GM23338 (cell line): ENCODE measurements around the gene RBM28. TPM values are rescaled to one million over a fixed set of nuclear protein-coding genes. Genes with fewer than 3 reads are reported as not detected.

Experiments
- ATAC-seq: fragments of 200-7000 bp; cut with Tn5 transposase; 3 replicates; pipeline ENCODE4 v1.9.1; 2020
- DNase-seq: peaks from one replicate; pipeline ENCODE4 v3.0.0-alpha.2; 2015; ENCODE audit warnings: low spot score
- H2AFZ ChIP-seq: fragments of 200-600 bp; sonication (generic); 2 replicates; pipeline ENCODE4 v1.8.0; 2016; ENCODE audit warnings: antibody characterized with exemption, mild to moderate bottlenecking, moderate library complexity
- H3F3A ChIP-seq: fragments of 200-600 bp; sonication (generic); replicated peaks from 2 replicates; pipeline ENCODE4 v1.8.0; 2017; ENCODE audit warnings: antibody characterized with exemption, mixed run types, low read depth
- H3K27ac ChIP-seq: fragments of 200-600 bp; sonication (generic); 2 replicates; pipeline ENCODE4 v1.6.1; 2016; ENCODE audit warnings: low read depth
- H3K27me3 ChIP-seq: fragments of 200-600 bp; sonication (generic); 2 replicates; pipeline ENCODE4 v1.8.0; 2016; ENCODE audit warnings: mild to moderate bottlenecking, mixed run types, moderate library complexity; ENCODE audit not compliant: insufficient read depth
- H3K36me3 ChIP-seq: fragments of 200-600 bp; sonication (generic); 2 replicates; pipeline ENCODE4 v1.8.0; 2016; ENCODE audit warnings: mild to moderate bottlenecking; ENCODE audit not compliant: insufficient read depth
- H3K4me1 ChIP-seq: fragments of 200-600 bp; sonication (generic); 2 replicates; pipeline ENCODE4 v1.8.0; 2016; ENCODE audit warnings: mild to moderate bottlenecking, moderate library complexity; ENCODE audit not compliant: insufficient read depth
- H3K4me2 ChIP-seq: fragments of 200-600 bp; sonication (generic); 2 replicates; pipeline ENCODE4 v1.7.1; 2017; ENCODE audit warnings: mixed run types
- H3K4me3 ChIP-seq: fragments of 200-600 bp; sonication (generic); 2 replicates; pipeline ENCODE4 v1.6.1; 2016; ENCODE audit warnings: mixed run types
- H3K79me2 ChIP-seq: fragments of 200-600 bp; sonication (generic); replicated peaks from 2 replicates; pipeline ENCODE4 v1.8.0; 2017; ENCODE audit warnings: mild to moderate bottlenecking; ENCODE audit not compliant: insufficient read depth
- H3K9me2 ChIP-seq: fragments of 200-600 bp; sonication (generic); 2 replicates; pipeline ENCODE4 v1.8.0; 2017; ENCODE audit not compliant: insufficient read depth
- H4K20me1 ChIP-seq: fragments of 200-600 bp; sonication (generic); replicated peaks from 2 replicates; pipeline ENCODE4 v1.8.0; 2017; ENCODE audit warnings: mild to moderate bottlenecking; ENCODE audit not compliant: insufficient read depth
- H3K27ac Mint-ChIP-seq: 2 replicates; pipeline ENCODE4 v1.8.0; 2020; ENCODE audit warnings: inconsistent platforms, mild to moderate bottlenecking, moderate library complexity, mixed read lengths
- H3K27me3 Mint-ChIP-seq: 3 replicates; pipeline ENCODE4 v1.8.0; 2022; ENCODE audit warnings: low read depth, mild to moderate bottlenecking, moderate library complexity, mixed read lengths, inconsistent platforms; ENCODE audit not compliant: insufficient read depth, poor library complexity
- H3K36me3 Mint-ChIP-seq: 3 replicates; pipeline ENCODE4 v1.8.0; 2021; ENCODE audit warnings: low read depth, mild to moderate bottlenecking, inconsistent platforms, moderate library complexity, mixed read lengths
- H3K4me1 Mint-ChIP-seq: 3 replicates; pipeline ENCODE4 v1.8.0; 2020; ENCODE audit warnings: mild to moderate bottlenecking, inconsistent platforms, mixed read lengths
- H3K4me3 Mint-ChIP-seq: 3 replicates; pipeline ENCODE4 v1.8.0; 2021; ENCODE audit warnings: moderate library complexity, mild to moderate bottlenecking, inconsistent platforms, mixed read lengths
- H3K9me3 Mint-ChIP-seq: 3 replicates; pipeline ENCODE4 v1.8.0; 2020; ENCODE audit warnings: moderate library complexity, mild to moderate bottlenecking, inconsistent platforms, mixed read lengths
- CTCF ChIP-seq, 2 experiments: fragments of 200-600 bp in 1 of 2; sonication (generic) in 1 of 2; conservative IDR thresholded peaks; 2 replicates each; pipeline versions ENCODE4 v1.5.1 to v1.6.1; 2016 to 2017; ENCODE audit warnings: antibody characterized with exemption in 2 of 2, low read depth in 2 of 2, mild to moderate bottlenecking in 2 of 2, moderate library complexity in 1 of 2
- ETS1 ChIP-seq: IDR thresholded peaks from 2 replicates; pipeline ENCODE4 v1.6.1; 2016; ENCODE audit warnings: antibody characterized with exemption
- EZH2phosphoT487 ChIP-seq: fragments of 200-600 bp; sonication (generic); IDR thresholded peaks from one replicate; pipeline ENCODE4 v1.8.1; 2018; ENCODE audit warnings: antibody characterized with exemption; ENCODE audit not compliant: unreplicated experiment
- JUNB ChIP-seq: IDR thresholded peaks from one replicate; pipeline ENCODE4 v1.6.1; 2016; ENCODE audit warnings: antibody characterized with exemption; ENCODE audit not compliant: unreplicated experiment
- NANOG ChIP-seq: IDR thresholded peaks from 2 replicates; pipeline ENCODE4 v1.6.1; 2016; ENCODE audit warnings: antibody characterized with exemption, borderline replicate concordance
- POLR2AphosphoS5 ChIP-seq: IDR thresholded peaks from 2 replicates; pipeline ENCODE4 v1.6.1; 2016; ENCODE audit warnings: antibody characterized with exemption, low read depth
- REST ChIP-seq: IDR thresholded peaks from one replicate; pipeline ENCODE4 v1.6.1; 2018; ENCODE audit warnings: antibody characterized with exemption; ENCODE audit not compliant: unreplicated experiment
- STAT1 ChIP-seq: IDR thresholded peaks from one replicate; pipeline ENCODE4 v1.6.1; 2016; ENCODE audit warnings: antibody characterized with exemption; ENCODE audit not compliant: unreplicated experiment
- ZNF114 ChIP-seq: fragments of 250-450 bp; sonication (Bioruptor Pico); IDR thresholded peaks from 2 replicates; pipeline ENCODE4 v1.5.0; 2020; ENCODE audit warnings: mild to moderate bottlenecking, moderate library complexity
- ZNF331 ChIP-seq: fragments of 250-450 bp; sonication (Bioruptor Pico); IDR thresholded peaks from 2 replicates; pipeline ENCODE4 v1.5.0; 2020; ENCODE audit warnings: low read depth, mild to moderate bottlenecking, moderate library complexity
- polyA plus RNA-seq: library from polyadenylated mRNA; unstranded; fragments of >200 nt; fragmentation: Nextera tagmentation; extraction: Ambion mirVana; gene quantifications from 2 replicates; pipeline ENCODE4 v1.2.1, GENCODE V29; 2016
- total RNA-seq: library from RNA; depleted of rRNA; stranded (reverse); fragments of >200 nt; shearing (Covaris generic); gene quantifications from 2 replicates; pipeline ENCODE4 v1.2.3, GENCODE V29; 2014

RBM28 gene
- total and polyA plus RNA-seq, 2 experiments from 2014 or later: 24.3 to 87.5 TPM

- TF ChIP-seq POLR2AphosphoS5 (no peak), ZNF114 (no peak), ETS1 (no peak), STAT1 (no peak), ZNF331 (CRISPR knock-in tag) (no peak), REST (no peak), CTCF (conservative IDR thresholded peaks at IDR 0.05; ENCODE audit: low read depth in 2 of 2) (no peak), JUNB (no peak)
Observed at GRCh38 chr7:128359939-128360338, 16.2 kb upstream of the RBM28 start (continued).

- Mint-ChIP-seq H3K4me3 (no peak overlapping the region), H3K27me3 (peaks cover 57% of the 10 kb centered on the region), H3K36me3 (no peaks in the 10 kb centered on the region; the same call in 2 of the 3 replicates), H3K4me1 (peaks cover 21% of the 10 kb centered on the region), H3K9me3 (no peaks in the 10 kb centered on the region; the same call in 2 of the 3 replicates), H3K27ac (no peak overlapping the region)
- Histone ChIP-seq H3K79me2 (no peaks in the 10 kb centered on the region), H3K4me3 (no peak overlapping the region), H3K9me2 (no peaks in the 10 kb centered on the region), H4K20me1 (0 out of 2 replicates have a peak, but pooled peaks cover 4% of the 10 kb centered on the region), H3K36me3 (no peaks in the 10 kb centered on the region), H2AFZ (no peak overlapping the region), H3F3A (no peaks in the 10 kb centered on the region; the same call in none of the 2 replicates), H3K4me1 (peaks cover 5% of the 10 kb centered on the region), H3K4me2 (no peak overlapping the region), H3K27ac (no peak overlapping the region), H3K27me3 (peaks cover 85% of the 10 kb centered on the region)
- ATAC-seq (no peak), DNase-seq (no peak)
- TF ChIP-seq ZNF114 (no peak), REST (no peak), POLR2AphosphoS5 (no peak), JUNB (no peak), NANOG (no peak), EZH2phosphoT487 (no peak)
Observed at GRCh38 chr7:128359336-128359735, 15.6 kb upstream of the RBM28 start.
